ENCODE results near the gene CDC7.
A peak's percentile ranks its signal among the peaks of the same experiment; 100 is the strongest.

CDC7 gene

DNA sequence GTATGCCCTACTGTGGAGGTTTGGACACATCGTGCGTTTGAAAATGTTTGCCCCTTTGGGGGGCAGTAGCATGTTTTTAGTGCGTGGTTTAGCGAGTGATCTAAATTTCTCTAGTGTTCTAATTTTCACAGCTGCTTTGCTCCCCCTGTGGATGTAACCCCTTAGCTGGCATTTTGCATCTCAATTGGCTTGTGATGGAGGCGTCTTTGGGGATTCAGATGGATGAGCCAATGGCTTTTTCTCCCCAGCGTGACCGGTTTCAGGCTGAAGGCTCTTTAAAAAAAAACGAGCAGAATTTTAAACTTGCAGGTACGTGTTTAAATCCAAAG, 836 bp downstream of the CDC7 start (continued):
- peak; percentile 89 for TF ChIP-seq MZF1 (tag by site-specific recombination; IDR thresholded peaks at IDR 0.05; ENCODE audit: borderline replicate concordance)
- no peak for TF ChIP-seq ZNF521 (tag by site-specific recombination; IDR thresholded peaks at IDR 0.05)
- TF ChIP-seq PRDM1 (tag by site-specific recombination; IDR thresholded peaks at IDR 0.05): no peak
- TF ChIP-seq ZBTB7A (tag by site-specific recombination; IDR thresholded peaks at IDR 0.05; ENCODE audit: low read depth): no peak
- TF ChIP-seq WT1 (tag by site-specific recombination; IDR thresholded peaks at IDR 0.05): no peak
- TF ChIP-seq ZNF324 (tag by site-specific recombination; IDR thresholded peaks at IDR 0.05): no peak; the same call in 1 of the 2 replicates
- no peak for TF ChIP-seq ZNF140 (tag by site-specific recombination; IDR thresholded peaks at IDR 0.05)
- TF ChIP-seq ZNF776 (tag by site-specific recombination; IDR thresholded peaks at IDR 0.05; ENCODE audit: borderline replicate concordance): no peak
- TF ChIP-seq, protein P1, sequence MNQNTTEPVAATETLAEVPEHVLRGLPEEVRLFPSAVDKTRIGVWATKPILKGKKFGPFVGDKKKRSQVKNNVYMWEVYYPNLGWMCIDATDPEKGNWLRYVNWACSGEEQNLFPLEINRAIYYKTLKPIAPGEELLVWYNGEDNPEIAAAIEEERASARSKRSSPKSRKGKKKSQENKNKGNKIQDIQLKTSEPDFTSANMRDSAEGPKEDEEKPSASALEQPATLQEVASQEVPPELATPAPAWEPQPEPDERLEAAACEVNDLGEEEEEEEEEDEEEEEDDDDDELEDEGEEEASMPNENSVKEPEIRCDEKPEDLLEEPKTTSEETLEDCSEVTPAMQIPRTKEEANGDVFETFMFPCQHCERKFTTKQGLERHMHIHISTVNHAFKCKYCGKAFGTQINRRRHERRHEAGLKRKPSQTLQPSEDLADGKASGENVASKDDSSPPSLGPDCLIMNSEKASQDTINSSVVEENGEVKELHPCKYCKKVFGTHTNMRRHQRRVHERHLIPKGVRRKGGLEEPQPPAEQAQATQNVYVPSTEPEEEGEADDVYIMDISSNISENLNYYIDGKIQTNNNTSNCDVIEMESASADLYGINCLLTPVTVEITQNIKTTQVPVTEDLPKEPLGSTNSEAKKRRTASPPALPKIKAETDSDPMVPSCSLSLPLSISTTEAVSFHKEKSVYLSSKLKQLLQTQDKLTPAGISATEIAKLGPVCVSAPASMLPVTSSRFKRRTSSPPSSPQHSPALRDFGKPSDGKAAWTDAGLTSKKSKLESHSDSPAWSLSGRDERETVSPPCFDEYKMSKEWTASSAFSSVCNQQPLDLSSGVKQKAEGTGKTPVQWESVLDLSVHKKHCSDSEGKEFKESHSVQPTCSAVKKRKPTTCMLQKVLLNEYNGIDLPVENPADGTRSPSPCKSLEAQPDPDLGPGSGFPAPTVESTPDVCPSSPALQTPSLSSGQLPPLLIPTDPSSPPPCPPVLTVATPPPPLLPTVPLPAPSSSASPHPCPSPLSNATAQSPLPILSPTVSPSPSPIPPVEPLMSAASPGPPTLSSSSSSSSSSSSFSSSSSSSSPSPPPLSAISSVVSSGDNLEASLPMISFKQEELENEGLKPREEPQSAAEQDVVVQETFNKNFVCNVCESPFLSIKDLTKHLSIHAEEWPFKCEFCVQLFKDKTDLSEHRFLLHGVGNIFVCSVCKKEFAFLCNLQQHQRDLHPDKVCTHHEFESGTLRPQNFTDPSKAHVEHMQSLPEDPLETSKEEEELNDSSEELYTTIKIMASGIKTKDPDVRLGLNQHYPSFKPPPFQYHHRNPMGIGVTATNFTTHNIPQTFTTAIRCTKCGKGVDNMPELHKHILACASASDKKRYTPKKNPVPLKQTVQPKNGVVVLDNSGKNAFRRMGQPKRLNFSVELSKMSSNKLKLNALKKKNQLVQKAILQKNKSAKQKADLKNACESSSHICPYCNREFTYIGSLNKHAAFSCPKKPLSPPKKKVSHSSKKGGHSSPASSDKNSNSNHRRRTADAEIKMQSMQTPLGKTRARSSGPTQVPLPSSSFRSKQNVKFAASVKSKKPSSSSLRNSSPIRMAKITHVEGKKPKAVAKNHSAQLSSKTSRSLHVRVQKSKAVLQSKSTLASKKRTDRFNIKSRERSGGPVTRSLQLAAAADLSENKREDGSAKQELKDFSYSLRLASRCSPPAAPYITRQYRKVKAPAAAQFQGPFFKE (tag by site-specific recombination; IDR thresholded peaks at IDR 0.05; ENCODE audit: borderline replicate concordance): no peak
- TF ChIP-seq ZNF16 (tag by site-specific recombination; IDR thresholded peaks at IDR 0.05; ENCODE audit: low read depth): no peak
- TF ChIP-seq, protein P2, sequence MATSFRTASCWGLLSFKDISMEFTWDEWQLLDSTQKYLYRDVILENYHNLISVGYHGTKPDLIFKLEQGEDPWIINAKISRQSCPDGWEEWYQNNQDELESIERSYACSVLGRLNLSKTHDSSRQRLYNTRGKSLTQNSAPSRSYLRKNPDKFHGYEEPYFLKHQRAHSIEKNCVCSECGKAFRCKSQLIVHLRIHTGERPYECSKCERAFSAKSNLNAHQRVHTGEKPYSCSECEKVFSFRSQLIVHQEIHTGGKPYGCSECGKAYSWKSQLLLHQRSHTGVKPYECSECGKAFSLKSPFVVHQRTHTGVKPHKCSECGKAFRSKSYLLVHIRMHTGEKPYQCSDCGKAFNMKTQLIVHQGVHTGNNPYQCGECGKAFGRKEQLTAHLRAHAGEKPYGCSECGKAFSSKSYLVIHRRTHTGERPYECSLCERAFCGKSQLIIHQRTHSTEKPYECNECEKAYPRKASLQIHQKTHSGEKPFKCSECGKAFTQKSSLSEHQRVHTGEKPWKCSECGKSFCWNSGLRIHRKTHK (tag by site-specific recombination; IDR thresholded peaks at IDR 0.05): no peak
- peak; percentile 48; the same call in 1 of the 2 replicates for TF ChIP-seq ZBTB48 (tag by site-specific recombination; IDR thresholded peaks at IDR 0.05)
- TF ChIP-seq ZNF544 (tag by site-specific recombination; IDR thresholded peaks at IDR 0.05): no peak
- no peak for TF ChIP-seq ZNF830 (tag by site-specific recombination; IDR thresholded peaks at IDR 0.05; ENCODE audit: low read depth)
- TF ChIP-seq, protein P3, sequence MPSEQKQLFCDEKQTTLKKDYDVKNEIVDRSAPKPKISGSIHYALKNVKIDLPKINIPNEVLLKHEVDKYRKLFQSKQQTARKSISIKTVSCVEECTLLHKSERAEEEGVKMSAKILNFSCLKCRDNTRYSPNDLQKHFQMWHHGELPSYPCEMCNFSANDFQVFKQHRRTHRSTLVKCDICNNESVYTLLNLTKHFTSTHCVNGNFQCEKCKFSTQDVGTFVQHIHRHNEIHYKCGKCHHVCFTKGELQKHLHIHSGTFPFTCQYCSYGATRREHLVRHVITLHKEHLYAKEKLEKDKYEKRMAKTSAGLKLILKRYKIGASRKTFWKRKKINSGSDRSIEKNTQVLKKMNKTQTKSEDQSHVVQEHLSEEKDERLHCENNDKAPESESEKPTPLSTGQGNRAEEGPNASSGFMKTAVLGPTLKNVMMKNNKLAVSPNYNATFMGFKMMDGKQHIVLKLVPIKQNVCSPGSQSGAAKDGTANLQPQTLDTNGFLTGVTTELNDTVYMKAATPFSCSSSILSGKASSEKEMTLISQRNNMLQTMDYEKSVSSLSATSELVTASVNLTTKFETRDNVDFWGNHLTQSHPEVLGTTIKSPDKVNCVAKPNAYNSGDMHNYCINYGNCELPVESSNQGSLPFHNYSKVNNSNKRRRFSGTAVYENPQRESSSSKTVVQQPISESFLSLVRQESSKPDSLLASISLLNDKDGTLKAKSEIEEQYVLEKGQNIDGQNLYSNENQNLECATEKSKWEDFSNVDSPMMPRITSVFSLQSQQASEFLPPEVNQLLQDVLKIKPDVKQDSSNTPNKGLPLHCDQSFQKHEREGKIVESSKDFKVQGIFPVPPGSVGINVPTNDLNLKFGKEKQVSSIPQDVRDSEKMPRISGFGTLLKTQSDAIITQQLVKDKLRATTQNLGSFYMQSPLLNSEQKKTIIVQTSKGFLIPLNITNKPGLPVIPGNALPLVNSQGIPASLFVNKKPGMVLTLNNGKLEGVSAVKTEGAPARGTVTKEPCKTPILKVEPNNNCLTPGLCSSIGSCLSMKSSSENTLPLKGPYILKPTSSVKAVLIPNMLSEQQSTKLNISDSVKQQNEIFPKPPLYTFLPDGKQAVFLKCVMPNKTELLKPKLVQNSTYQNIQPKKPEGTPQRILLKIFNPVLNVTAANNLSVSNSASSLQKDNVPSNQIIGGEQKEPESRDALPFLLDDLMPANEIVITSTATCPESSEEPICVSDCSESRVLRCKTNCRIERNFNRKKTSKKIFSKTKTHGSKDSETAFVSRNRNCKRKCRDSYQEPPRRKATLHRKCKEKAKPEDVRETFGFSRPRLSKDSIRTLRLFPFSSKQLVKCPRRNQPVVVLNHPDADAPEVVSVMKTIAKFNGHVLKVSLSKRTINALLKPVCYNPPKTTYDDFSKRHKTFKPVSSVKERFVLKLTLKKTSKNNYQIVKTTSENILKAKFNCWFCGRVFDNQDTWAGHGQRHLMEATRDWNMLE (tag by site-specific recombination; conservative IDR thresholded peaks at IDR 0.05; ENCODE audit: low read depth): no peak
- no peak for TF ChIP-seq ZNF37A (tag by site-specific recombination; IDR thresholded peaks at IDR 0.05)
- 0 out of 2 replicates have a peak, but pooled peaks have one; percentile 9 for TF ChIP-seq KLF16 (tag by site-specific recombination; IDR thresholded peaks at IDR 0.05)
- TF ChIP-seq ZNF354C (tag by site-specific recombination; IDR thresholded peaks at IDR 0.05; ENCODE audit: borderline replicate concordance, low read depth): no peak

Data from HEK293 (cell line).